ENCODE results near the gene DGKZ.

DGKZ gene

GRCh38 chr11:46381819-46382645 lies 34.8 kb downstream of the DGKZ start:
- no peak for DNase-seq (ENCODE audit: low read depth in 2 of 2)

- no peak for DNase-seq (ENCODE audit: low read depth in 2 of 2)
These were observed 35.6 kb downstream of the DGKZ start for GRCh38 chr11:46382646-46383403.

- DNase-seq (ENCODE audit: low read depth in 2 of 2), result no peak
These were observed 36.1 kb downstream of the DGKZ start for GRCh38 chr11:46383404-46383758.

- DNase-seq (ENCODE audit: low read depth in 2 of 2), result no peak
These were observed 36.9 kb downstream of the DGKZ start for GRCh38 chr11:46383974-46384701.

GRCh38 chr11:46385169-46386004 lies 38.1 kb downstream of the DGKZ start:
- no peak for DNase-seq (ENCODE audit: low read depth in 2 of 2)

- DNase-seq (ENCODE audit: low read depth in 2 of 2), result no peak
These were observed 38.8 kb downstream of the DGKZ start for GRCh38 chr11:46386005-46386578.

GRCh38 chr11:46386674-46387073 lies 39.4 kb downstream of the DGKZ start:
- no peak for DNase-seq (ENCODE audit: low read depth in 2 of 2)

- DNase-seq (ENCODE audit: low read depth in 2 of 2), result no peak
These were observed 40.2 kb downstream of the DGKZ start for GRCh38 chr11:46387456-46387855.

- DNase-seq (ENCODE audit: low read depth in 2 of 2), result no peak
These were observed 40.8 kb downstream of the DGKZ start for GRCh38 chr11:46387919-46388618.

GRCh38 chr11:46388619-46389449 lies 41.6 kb downstream of the DGKZ start:
- no peak for DNase-seq (ENCODE audit: low read depth in 2 of 2)

GRCh38 chr11:46389450-46390330 lies 42.4 kb downstream of the DGKZ start:
- DNase-seq (ENCODE audit: low read depth in 2 of 2), result no peak

GRCh38 chr11:46390331-46391171 lies 43.3 kb downstream of the DGKZ start:
- no peak for DNase-seq (ENCODE audit: low read depth in 2 of 2)

- no peak for DNase-seq (ENCODE audit: low read depth in 2 of 2)
These were observed 43.9 kb downstream of the DGKZ start for GRCh38 chr11:46391186-46391577.

- DNase-seq (ENCODE audit: low read depth in 2 of 2), result no peak
These were observed 44.5 kb downstream of the DGKZ start, which contains the start of gene CHRM4 for GRCh38 chr11:46391578-46392420. CHRM4 (minus strand) TSS chr11:46391776; CDS start chr11:46386557, 5,219 bp downstream.

GRCh38 chr11:46392421-46393230 lies 45.4 kb downstream of the DGKZ start:
- DNase-seq (ENCODE audit: low read depth in 2 of 2), result peak; percentile 47 to 55

GRCh38 chr11:46393231-46393616 lies 46.0 kb downstream of the DGKZ start:
- no peak for DNase-seq (ENCODE audit: low read depth in 2 of 2)
